Tibial nerve (tissue), 3 donors: ENCODE measurements around the gene LTB4R.

ENCODE experiments used
- CTCF ChIP-seq, 5 experiments: fragments of 200-600 bp in 3 of 5; fragments of 450-650 bp in 2 of 5; sonication (generic) in 3 of 5; IDR thresholded peaks; one replicate each; pipeline ENCODE4 v1.5.1; 2016 to 2019; ENCODE audit warnings: antibody characterized with exemption in 5 of 5, mild to moderate bottlenecking in 3 of 5, moderate library complexity in 2 of 5
- POLR2A ChIP-seq, 2 donors: fragments of 450-650 bp; IDR thresholded peaks; one replicate each; pipeline ENCODE4 v1.6.1; 2017; ENCODE audit warnings: antibody characterized with exemption in 2 of 2, mild to moderate bottlenecking in 2 of 2, moderate library complexity in 2 of 2

DNA sequence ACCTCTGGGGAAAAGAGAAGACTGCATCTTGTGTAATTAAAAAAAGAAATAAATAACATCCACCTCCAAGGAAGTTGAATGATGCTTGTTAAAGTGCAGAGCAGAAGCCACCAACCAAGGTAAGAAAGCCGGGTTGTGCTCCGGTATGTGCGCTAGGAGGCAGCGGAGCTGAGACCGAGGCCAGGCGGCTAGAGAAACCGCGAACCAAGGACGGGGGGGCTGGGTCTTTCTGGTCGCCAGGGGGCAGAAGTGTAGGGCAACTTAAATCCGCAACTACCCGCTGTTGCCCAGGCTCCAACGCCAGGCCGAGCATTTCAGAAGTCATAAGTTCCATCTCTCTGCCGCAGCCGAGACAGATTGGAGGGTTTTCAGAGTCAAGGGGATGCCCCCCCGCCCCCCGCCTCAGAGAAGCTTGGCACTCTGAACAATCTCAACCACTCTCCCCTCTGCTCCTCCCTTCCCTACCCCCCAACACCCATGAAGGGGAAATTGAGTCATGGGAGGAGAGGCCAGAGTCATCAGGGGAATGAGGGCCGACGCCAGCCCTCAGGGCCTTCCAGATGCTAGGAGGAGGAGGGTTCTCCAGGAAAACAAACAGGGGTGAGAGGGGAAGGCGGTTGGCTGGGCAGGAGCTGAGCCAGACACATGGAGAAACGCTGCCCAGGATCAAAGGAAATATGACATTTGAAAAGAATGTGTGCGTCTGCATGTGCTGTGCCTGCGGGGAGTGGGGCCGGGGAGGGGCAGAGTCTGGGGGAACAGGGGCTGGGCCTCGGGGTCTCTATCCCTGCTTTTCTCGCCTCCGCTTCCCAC lies 54.5 kb downstream of the LTB4R start:
- no peak for TF ChIP-seq POLR2A (IDR thresholded peaks at IDR 0.05)
- peak; percentile 72 to 96 (median 86) for TF ChIP-seq CTCF (IDR thresholded peaks at IDR 0.05)
